HK-2 (cell line): ENCODE data around the gene PSMD4.
A peak's percentile ranks its signal among the peaks of the same experiment; 100 is the strongest.

Experiments
- DNase-seq: peaks from one replicate; pipeline ENCODE4 v3.0.0-alpha.2; 2018; ENCODE audit not compliant: unreplicated experiment

Gene PSMD4

DNA sequence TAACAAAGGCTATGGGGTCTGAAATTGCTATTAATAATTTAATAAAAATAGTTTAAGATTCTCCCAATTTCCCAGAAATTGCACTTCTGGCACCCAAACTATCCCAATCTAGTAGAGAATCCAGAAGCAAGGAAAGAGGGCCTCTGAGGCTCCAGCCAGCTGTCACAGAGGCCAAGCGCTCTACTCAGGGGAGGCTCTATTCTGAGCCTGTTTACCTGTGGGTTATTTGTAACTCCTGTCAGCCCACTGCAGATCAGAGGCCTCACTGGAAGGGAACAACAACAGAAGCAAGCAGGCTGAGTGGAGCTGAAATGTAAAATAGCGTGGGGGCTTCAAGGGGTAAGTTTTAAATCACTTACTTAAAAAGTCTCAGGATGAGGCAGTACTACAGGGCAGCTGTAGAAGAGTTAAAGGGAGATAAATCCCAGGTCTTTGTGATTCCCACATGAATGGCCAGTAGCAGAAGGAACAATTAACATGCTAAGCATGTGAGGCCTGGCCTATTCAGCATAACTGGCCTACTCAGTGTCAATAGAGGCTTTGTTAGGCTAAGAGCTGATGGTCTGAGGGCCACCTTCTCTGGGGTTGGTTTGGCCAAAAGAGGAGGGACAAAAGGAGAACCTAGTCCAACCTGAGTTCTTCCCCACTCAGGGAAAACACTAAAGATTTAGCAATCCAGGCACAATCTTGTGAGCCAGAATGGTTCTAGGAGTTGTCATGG lies 40.4 kb downstream of the PSMD4 start:
- no peak for DNase-seq

DNA sequence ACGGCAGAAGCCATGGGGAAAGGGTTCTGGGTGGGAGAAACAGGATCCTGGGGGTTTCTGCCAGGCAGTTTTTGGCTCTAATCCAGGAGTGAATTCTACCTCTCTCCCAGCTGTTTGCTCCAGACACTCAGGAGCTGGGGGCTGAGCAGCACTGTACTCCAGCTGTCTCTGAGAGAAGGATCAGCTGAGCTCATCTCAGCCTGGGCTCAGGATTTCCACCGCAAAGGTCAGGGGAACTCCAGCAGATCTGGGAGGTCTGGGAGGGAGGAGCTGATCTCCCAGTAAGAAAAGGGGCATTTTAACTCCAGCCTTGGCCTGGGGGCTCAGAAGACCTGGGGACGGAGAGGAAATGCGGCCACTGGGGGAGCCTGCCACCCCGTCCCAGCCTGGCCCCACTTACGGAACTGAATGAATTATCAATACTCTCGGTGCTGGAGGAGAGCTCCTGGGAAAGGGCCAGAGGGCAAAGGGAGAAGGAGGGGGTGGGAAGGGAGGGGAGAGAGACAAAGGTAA lies 55.3 kb downstream of the PSMD4 start:
- DNase-seq: no peak

DNA sequence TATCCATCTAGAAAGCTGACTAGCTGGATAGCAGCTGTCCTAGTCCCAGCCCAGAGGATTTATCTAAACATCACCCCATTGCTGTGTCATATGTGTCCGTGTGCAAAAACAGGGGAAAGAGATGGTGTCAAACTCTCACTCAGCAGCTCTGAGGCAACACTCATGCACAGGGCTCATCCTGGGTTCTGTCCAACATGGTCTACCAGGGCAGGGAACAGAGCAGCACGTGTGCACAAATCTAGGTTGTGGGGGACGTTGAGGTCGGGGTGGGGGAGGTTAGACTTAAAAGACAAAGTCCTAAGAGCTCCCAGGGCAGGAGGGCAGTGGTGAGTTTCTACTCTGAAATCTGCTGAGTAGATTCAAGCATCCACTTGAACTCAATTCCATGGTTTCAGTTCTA lies 56.5 kb downstream of the PSMD4 start:
- no peak for DNase-seq

DNA sequence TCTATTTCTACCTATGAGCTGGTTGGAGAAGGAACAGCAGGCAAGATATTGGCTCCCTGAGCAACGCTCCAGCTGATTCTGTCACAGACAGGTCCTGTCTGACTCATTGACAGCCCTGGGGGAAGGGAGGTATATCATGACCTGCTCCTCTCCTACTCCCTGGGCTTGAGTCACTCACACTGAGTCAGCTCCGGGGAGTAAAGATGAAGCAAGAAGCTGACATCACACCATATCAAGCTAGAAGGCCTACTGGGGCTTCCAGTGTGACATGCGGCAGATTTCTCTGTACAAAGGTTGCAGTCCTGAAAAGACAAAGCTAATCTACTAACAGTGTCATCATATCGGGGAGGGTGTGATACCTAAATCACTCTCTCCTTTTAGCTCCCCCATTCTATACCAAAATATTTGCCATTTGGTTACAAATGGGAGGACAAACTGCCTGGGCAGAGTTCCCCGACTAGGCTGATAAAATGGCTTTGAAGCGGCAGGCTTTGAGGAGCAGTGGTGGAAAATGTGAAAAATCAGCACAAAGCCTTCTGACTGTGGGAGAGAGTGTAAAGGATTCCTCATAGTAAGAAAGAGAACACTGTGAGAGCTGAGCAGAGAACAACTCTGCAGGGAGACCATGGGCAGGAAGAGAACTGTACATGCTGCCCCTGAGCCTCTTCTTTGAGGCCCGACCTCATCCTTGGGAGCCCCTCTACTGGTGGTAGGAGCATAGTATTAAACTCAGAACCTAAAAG lies 57.2 kb downstream of the PSMD4 start:
- peak; percentile 86 for DNase-seq

DNA sequence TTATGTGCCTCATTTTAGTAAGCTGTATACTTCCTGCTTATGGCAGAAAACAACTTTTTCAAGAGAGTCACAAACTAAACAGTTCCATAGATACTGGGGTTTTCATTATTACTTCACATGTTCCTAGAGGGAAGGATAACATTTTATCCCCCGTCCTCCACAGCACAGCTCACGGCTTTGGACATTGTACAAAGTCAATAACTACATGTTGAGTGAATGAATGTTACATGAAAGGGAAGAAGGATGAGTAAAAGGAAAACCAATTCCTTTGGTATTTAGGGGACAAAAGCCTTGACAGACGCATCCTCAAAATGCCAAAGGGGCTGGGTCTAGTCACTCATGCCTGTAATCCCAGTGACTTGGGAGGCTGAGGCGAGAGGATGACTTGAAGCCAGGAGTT lies 57.9 kb downstream of the PSMD4 start:
- no peak for DNase-seq

DNA sequence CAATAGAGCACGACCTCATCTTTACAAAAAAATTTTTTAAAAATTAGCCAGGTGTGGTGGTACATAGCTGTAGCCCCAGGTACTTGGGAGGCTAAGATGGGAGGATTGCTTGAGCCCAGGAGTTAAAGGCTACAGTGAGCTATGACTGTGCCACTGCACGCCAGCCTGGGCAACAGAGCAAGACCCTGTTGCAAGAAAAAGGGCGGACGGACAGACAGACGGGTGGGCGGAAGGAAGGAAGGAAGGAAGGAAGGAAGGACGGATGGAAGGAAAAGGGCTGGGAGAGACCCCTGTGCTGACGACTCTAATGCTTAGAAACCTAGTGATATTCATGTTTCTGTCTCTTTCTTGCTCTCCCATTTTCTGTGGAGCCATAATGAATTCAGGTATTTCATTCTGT lies 58.3 kb downstream of the PSMD4 start:
- no peak for DNase-seq

DNA sequence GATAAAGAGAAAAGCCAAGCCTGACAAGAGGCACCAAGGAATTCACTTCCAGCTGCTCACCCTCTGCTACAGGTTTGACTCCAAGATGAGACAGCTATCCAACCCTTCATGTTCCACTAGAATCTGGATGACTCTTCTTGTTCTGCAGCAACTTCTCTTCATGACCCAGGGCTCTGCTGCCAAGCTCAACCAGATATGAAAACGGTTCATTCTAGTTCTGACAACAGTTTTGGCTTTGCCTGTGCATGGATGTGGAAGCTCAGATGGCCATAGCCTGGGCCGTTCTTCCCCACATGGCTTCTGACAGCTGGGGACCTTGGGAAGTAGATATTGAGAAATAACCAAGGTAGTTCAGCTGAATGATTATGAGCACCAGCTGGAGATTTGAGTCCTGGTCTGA lies 59.0 kb downstream of the PSMD4 start:
- no peak for DNase-seq

DNA sequence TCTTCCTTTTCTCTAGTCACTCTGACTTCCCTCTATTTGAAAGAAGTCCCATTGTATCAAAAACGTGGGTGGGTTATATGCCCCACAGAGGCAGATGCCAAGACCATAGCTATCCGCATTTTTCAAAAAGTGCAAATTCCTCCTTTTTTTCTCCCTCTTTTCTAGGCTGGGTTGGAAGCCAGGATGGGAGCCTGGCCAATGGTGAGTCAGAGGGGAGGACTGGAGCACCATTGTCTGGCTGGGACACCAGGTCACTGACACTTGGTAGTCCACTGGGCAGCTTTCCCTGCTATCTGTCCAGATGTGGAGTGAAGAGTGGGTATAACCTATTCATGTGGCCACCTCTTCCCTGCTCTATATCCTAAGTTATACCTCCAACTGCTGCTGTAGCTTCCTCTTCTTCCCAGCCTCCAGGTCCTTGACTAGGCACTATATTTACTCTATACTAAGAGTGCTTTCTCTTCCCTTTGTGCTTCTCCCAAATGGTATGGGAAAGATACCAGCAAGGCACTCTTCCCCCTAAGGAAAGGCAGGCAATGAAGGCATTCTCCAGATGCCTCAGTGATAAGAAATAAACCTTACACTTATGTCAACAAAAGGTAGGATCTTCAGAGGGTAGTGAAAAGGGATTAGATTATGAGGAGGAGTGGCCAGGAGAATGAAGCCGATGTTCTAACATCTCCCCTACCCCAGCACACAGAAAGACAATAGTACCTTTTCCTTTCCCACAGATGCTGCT lies 59.8 kb downstream of the PSMD4 start:
- DNase-seq: no peak

DNA sequence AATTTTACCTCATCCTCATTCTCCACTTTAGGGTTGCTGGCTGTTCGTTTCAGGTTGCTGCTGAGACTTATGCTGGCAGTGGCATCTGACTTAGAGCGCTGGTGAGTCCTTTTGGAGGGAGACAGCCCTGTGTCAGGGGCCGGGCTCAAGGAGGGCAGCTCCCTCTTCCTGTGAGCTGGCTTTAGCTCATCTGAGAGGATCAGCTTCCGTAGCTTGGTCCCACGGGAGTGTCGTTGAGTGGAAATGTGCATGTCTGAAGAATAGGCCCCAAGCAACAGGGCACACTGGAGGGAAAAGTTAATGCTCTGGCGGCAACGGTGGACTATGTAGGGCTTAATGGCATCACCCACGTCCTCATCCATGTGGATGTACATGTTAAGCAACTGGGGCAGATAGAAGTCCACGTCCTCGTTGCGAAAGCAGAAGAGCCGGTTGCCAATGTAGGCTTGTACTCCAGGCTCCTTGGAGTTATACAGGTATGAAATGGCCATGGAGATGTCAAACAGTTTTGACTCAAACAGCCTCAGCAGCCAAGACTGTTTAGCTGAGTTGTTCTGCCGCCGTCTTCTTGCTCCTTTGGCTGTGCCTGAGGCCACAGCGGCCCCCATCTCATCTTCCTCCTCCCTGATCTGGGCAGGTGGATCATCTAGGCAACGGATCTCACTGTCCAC lies 61.2 kb downstream of the PSMD4 start:
- DNase-seq: no peak
